ENCODE results near the gene TENM3. TPM values are rescaled to one million over a fixed set of nuclear protein-coding genes. Genes with fewer than 3 reads are reported as not detected.

TENM3 gene
- polyA plus RNA-seq, 2 donors, result 0.20 to 0.39 TPM

- no peak overlapping the region for H3K4me3 ChIP-seq (ENCODE audit: low read depth in 1 of 2, low read length in 2 of 2)
- H3K4me1 ChIP-seq (ENCODE audit: control insufficient read depth in 2 of 2, insufficient read depth in 2 of 2, low read length in 1 of 2), result no peaks in the 10 kb centered on the region
- WGBS, 2 donors, result 73 to 85% methylated on average over 2 of the region's 2 CpGs
- H3K27ac ChIP-seq (ENCODE audit: low read depth in 2 of 2, low read length in 1 of 2), result no peak overlapping the region
- H3K36me3 ChIP-seq (ENCODE audit: control insufficient read depth in 2 of 2, insufficient read depth in 2 of 2, low read length in 1 of 2), result no peaks in the 10 kb centered on the region
- no peaks in the 10 kb centered on the region for H3K9me3 ChIP-seq (ENCODE audit: control insufficient read depth in 2 of 2, insufficient read depth in 1 of 2, low read depth in 1 of 2, low read length in 1 of 2)
- H3K27me3 ChIP-seq (ENCODE audit: control insufficient read depth in 1 of 2, insufficient read depth in 2 of 2, low read length in 2 of 2), result peaks cover 0 to 2% of the 10 kb centered on the region in 2 donors
Measured at GRCh38 chr4:182453830-182454229, 210.6 kb downstream of the TENM3 start.

- H3K4me1 ChIP-seq (ENCODE audit: control insufficient read depth in 2 of 2, insufficient read depth in 2 of 2, low read length in 1 of 2), result no peaks in the 10 kb centered on the region
- 49 to 55% methylated on average over 6 of the region's 6 CpGs for WGBS, 2 donors
- no peak overlapping the region for H3K27ac ChIP-seq (ENCODE audit: low read depth in 2 of 2, low read length in 1 of 2)
- no peaks in the 10 kb centered on the region for H3K9me3 ChIP-seq (ENCODE audit: control insufficient read depth in 2 of 2, insufficient read depth in 1 of 2, low read depth in 1 of 2, low read length in 1 of 2)
- no peak overlapping the region for H3K4me3 ChIP-seq (ENCODE audit: low read depth in 1 of 2, low read length in 2 of 2)
- no peaks in the 10 kb centered on the region for H3K36me3 ChIP-seq (ENCODE audit: control insufficient read depth in 2 of 2, insufficient read depth in 2 of 2, low read length in 1 of 2)
- H3K27me3 ChIP-seq (ENCODE audit: control insufficient read depth in 1 of 2, insufficient read depth in 2 of 2, low read length in 2 of 2), result no peaks in the 10 kb centered on the region
Measured at GRCh38 chr4:182454440-182455013, 211.3 kb downstream of the TENM3 start.

GRCh38 chr4:182465114-182465513, 221.9 kb downstream of the TENM3 start:
- Histone ChIP-seq H3K27me3 (ENCODE audit: control insufficient read depth in 1 of 2, insufficient read depth in 2 of 2, low read length in 2 of 2) (no peaks in the 10 kb centered on the region), H3K36me3 (ENCODE audit: control insufficient read depth in 2 of 2, insufficient read depth in 2 of 2, low read length in 1 of 2) (no peaks in the 10 kb centered on the region), H3K9me3 (ENCODE audit: control insufficient read depth in 2 of 2, insufficient read depth in 1 of 2, low read depth in 1 of 2, low read length in 1 of 2) (no peaks in the 10 kb centered on the region), H3K4me1 (ENCODE audit: control insufficient read depth in 2 of 2, insufficient read depth in 2 of 2, low read length in 1 of 2) (no peaks in the 10 kb centered on the region), H3K27ac (ENCODE audit: low read depth in 2 of 2, low read length in 1 of 2) (no peak overlapping the region), H3K4me3 (ENCODE audit: low read depth in 1 of 2, low read length in 2 of 2) (no peak overlapping the region)
- whole genome bisulfite sequencing, 2 donors, result 69 to 70% methylated on average over 5 of the region's 5 CpGs

GRCh38 chr4:182465979-182466378, 222.8 kb downstream of the TENM3 start:
- Histone ChIP-seq H3K27ac (ENCODE audit: low read depth in 2 of 2, low read length in 1 of 2) (no peak overlapping the region), H3K27me3 (ENCODE audit: control insufficient read depth in 1 of 2, insufficient read depth in 2 of 2, low read length in 2 of 2) (no peaks in the 10 kb centered on the region), H3K36me3 (ENCODE audit: control insufficient read depth in 2 of 2, insufficient read depth in 2 of 2, low read length in 1 of 2) (no peaks in the 10 kb centered on the region), H3K9me3 (ENCODE audit: control insufficient read depth in 2 of 2, insufficient read depth in 1 of 2, low read depth in 1 of 2, low read length in 1 of 2) (no peaks in the 10 kb centered on the region), H3K4me1 (ENCODE audit: control insufficient read depth in 2 of 2, insufficient read depth in 2 of 2, low read length in 1 of 2) (no peaks in the 10 kb centered on the region), H3K4me3 (ENCODE audit: low read depth in 1 of 2, low read length in 2 of 2) (no peak overlapping the region)
- 55 to 63% methylated on average over 1 of the region's 1 CpG for WGBS, 2 donors

- 72 to 85% methylated on average over 2 of the region's 2 CpGs for WGBS, 2 donors
Measured at GRCh38 chr4:182470215-182470614, 227.0 kb downstream of the TENM3 start.

GRCh38 chr4:182475539-182475938, 232.3 kb downstream of the TENM3 start:
- no peaks in the 10 kb centered on the region for H3K36me3 ChIP-seq (ENCODE audit: control insufficient read depth in 2 of 2, insufficient read depth in 2 of 2, low read length in 1 of 2)
- no peak overlapping the region for H3K27ac ChIP-seq (ENCODE audit: low read depth in 2 of 2, low read length in 1 of 2)
- no peaks in the 10 kb centered on the region for H3K27me3 ChIP-seq (ENCODE audit: control insufficient read depth in 1 of 2, insufficient read depth in 2 of 2, low read length in 2 of 2)
- no peak overlapping the region for H3K4me3 ChIP-seq (ENCODE audit: low read depth in 1 of 2, low read length in 2 of 2)
- H3K4me1 ChIP-seq (ENCODE audit: control insufficient read depth in 2 of 2, insufficient read depth in 2 of 2, low read length in 1 of 2), result no peaks in the 10 kb centered on the region
- 37 to 51% methylated on average over 2 of the region's 2 CpGs for WGBS, 2 donors
- H3K9me3 ChIP-seq (ENCODE audit: control insufficient read depth in 2 of 2, insufficient read depth in 1 of 2, low read depth in 1 of 2, low read length in 1 of 2), result no peaks in the 10 kb centered on the region

More at GRCh38 chr4:182470215-182470614, 227.0 kb downstream of the TENM3 start:
- H3K27ac ChIP-seq (ENCODE audit: low read depth in 2 of 2, low read length in 1 of 2), result no peak overlapping the region
- no peaks in the 10 kb centered on the region for H3K27me3 ChIP-seq (ENCODE audit: control insufficient read depth in 1 of 2, insufficient read depth in 2 of 2, low read length in 2 of 2)
- no peaks in the 10 kb centered on the region for H3K4me1 ChIP-seq (ENCODE audit: control insufficient read depth in 2 of 2, insufficient read depth in 2 of 2, low read length in 1 of 2)
- H3K4me3 ChIP-seq (ENCODE audit: low read depth in 1 of 2, low read length in 2 of 2), result no peak overlapping the region
- H3K36me3 ChIP-seq (ENCODE audit: control insufficient read depth in 2 of 2, insufficient read depth in 2 of 2, low read length in 1 of 2), result no peaks in the 10 kb centered on the region
- H3K9me3 ChIP-seq (ENCODE audit: control insufficient read depth in 2 of 2, insufficient read depth in 1 of 2, low read depth in 1 of 2, low read length in 1 of 2), result no peaks in the 10 kb centered on the region

- Histone ChIP-seq H3K4me1 (ENCODE audit: control insufficient read depth in 2 of 2, insufficient read depth in 2 of 2, low read length in 1 of 2) (no peaks in the 10 kb centered on the region), H3K27me3 (ENCODE audit: control insufficient read depth in 1 of 2, insufficient read depth in 2 of 2, low read length in 2 of 2) (no peaks in the 10 kb centered on the region), H3K36me3 (ENCODE audit: control insufficient read depth in 2 of 2, insufficient read depth in 2 of 2, low read length in 1 of 2) (no peaks in the 10 kb centered on the region), H3K27ac (ENCODE audit: low read depth in 2 of 2, low read length in 1 of 2) (no peak overlapping the region), H3K9me3 (ENCODE audit: control insufficient read depth in 2 of 2, insufficient read depth in 1 of 2, low read depth in 1 of 2, low read length in 1 of 2) (no peaks in the 10 kb centered on the region), H3K4me3 (ENCODE audit: low read depth in 1 of 2, low read length in 2 of 2) (no peak overlapping the region)
- WGBS, 2 donors, result 0 to 4% methylated on average over 1 of the region's 1 CpG
Measured at GRCh38 chr4:182478475-182478874, 235.3 kb downstream of the TENM3 start.

DNA sequence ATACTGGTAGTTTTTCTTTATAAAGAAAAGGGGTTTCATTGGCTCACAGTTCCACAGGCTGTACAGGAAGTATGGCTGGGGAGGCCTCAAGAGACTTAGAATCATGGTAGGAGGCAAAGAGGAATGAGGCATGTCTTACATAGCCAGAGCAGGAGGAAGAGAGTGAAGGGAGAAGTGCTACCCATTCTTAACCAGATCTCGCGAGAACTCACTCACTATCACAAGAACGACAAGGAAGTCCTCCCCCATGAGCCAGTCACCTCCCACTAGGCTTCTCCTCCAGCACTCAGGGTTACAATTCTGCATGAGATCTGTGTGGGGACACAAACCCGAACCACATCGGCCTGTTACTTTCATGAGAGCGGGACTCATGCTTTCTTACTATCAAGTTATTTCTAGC, 240.5 kb downstream of the TENM3 start:
- Histone ChIP-seq H3K9me3 (ENCODE audit: control insufficient read depth in 2 of 2, insufficient read depth in 1 of 2, low read depth in 1 of 2, low read length in 1 of 2) (no peaks in the 10 kb centered on the region), H3K27ac (ENCODE audit: low read depth in 2 of 2, low read length in 1 of 2) (no peak overlapping the region), H3K4me1 (ENCODE audit: control insufficient read depth in 2 of 2, insufficient read depth in 2 of 2, low read length in 1 of 2) (no peaks in the 10 kb centered on the region), H3K36me3 (ENCODE audit: control insufficient read depth in 2 of 2, insufficient read depth in 2 of 2, low read length in 1 of 2) (no peaks in the 10 kb centered on the region), H3K4me3 (ENCODE audit: low read depth in 1 of 2, low read length in 2 of 2) (no peak overlapping the region), H3K27me3 (ENCODE audit: control insufficient read depth in 1 of 2, insufficient read depth in 2 of 2, low read length in 2 of 2) (no peaks in the 10 kb centered on the region)
- 88 to 94% methylated on average over 6 of the region's 6 CpGs for WGBS, 2 donors

GRCh38 chr4:182486881-182487280, 243.7 kb downstream of the TENM3 start:
- Histone ChIP-seq H3K36me3 (ENCODE audit: control insufficient read depth in 2 of 2, insufficient read depth in 2 of 2, low read length in 1 of 2) (no peaks in the 10 kb centered on the region), H3K9me3 (ENCODE audit: control insufficient read depth in 2 of 2, insufficient read depth in 1 of 2, low read depth in 1 of 2, low read length in 1 of 2) (no peaks in the 10 kb centered on the region), H3K27ac (ENCODE audit: low read depth in 2 of 2, low read length in 1 of 2) (no peak overlapping the region), H3K27me3 (ENCODE audit: control insufficient read depth in 1 of 2, insufficient read depth in 2 of 2, low read length in 2 of 2) (no peaks in the 10 kb centered on the region), H3K4me3 (ENCODE audit: low read depth in 1 of 2, low read length in 2 of 2) (no peak overlapping the region), H3K4me1 (ENCODE audit: control insufficient read depth in 2 of 2, insufficient read depth in 2 of 2, low read length in 1 of 2) (no peaks in the 10 kb centered on the region)
- 85 to 89% methylated on average over 7 of the region's 7 CpGs for WGBS, 2 donors

DNA sequence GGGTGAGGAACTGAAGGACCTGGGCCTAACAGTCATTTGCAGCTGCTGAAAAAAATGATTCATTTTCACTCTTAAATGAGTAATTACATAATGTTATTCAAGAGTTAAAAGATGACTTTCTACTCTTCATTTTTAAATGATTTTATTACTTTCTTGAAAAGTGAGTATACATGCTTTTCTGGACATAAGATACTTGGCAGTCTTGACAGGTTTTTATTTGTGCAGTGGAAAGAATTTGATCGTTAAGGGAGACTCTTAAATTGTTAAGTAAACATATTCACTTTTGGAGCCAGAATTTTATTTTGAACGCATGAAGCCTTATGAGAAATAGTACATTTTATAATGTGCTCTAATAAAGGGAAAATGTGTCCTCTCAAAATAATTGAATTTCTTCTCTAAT, 245.7 kb downstream of the TENM3 start:
- no peaks in the 10 kb centered on the region for H3K4me1 ChIP-seq (ENCODE audit: control insufficient read depth in 2 of 2, insufficient read depth in 2 of 2, low read length in 1 of 2)
- H3K36me3 ChIP-seq (ENCODE audit: control insufficient read depth in 2 of 2, insufficient read depth in 2 of 2, low read length in 1 of 2), result no peaks in the 10 kb centered on the region
- H3K27me3 ChIP-seq (ENCODE audit: control insufficient read depth in 1 of 2, insufficient read depth in 2 of 2, low read length in 2 of 2), result no peaks in the 10 kb centered on the region
- H3K4me3 ChIP-seq (ENCODE audit: low read depth in 1 of 2, low read length in 2 of 2), result no peak overlapping the region
- 33 to 50% methylated on average over 2 of the region's 2 CpGs for WGBS, 2 donors
- H3K27ac ChIP-seq (ENCODE audit: low read depth in 2 of 2, low read length in 1 of 2), result no peak overlapping the region
- H3K9me3 ChIP-seq (ENCODE audit: control insufficient read depth in 2 of 2, insufficient read depth in 1 of 2, low read depth in 1 of 2, low read length in 1 of 2), result no peaks in the 10 kb centered on the region
